ENCODE results near the gene OR1J2. TPM values are rescaled to one million over a fixed set of nuclear protein-coding genes. Genes with fewer than 3 reads are reported as not detected.

The OR1J2 gene
- total and polyA plus RNA-seq, 2 of the 8 experiments (the other 6 are each of a cell fraction or from before 2014, with no cell fraction given): not detected

DNA sequence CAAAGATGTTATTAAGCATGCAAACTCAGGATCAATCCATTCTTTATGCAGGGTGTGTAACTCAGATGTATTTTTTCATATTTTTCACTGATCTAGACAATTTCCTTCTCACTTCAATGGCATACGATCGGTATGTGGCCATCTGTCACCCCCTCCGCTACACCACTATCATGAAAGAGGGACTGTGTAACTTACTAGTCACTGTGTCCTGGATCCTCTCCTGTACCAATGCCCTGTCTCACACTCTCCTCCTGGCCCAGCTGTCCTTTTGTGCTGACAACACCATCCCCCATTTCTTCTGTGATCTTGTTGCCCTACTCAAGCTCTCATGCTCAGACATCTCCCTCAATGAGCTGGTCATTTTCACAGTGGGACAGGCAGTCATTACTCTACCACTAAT, 8.8 kb downstream of the OR1J2 start:
- FAIRE-seq: no peak
- no peak for TF ChIP-seq SIN3A (conservative IDR thresholded peaks at IDR 0.05 in 1 of 2, IDR thresholded peaks at IDR 0.05 in 1 of 2; ENCODE audit: low read depth in 1 of 2, low read length in 2 of 2)
- TF ChIP-seq, protein P1, sequence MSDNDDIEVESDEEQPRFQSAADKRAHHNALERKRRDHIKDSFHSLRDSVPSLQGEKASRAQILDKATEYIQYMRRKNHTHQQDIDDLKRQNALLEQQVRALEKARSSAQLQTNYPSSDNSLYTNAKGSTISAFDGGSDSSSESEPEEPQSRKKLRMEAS (IDR thresholded peaks at IDR 0.05): no peak
- TF ChIP-seq JUND (IDR thresholded peaks at IDR 0.05; ENCODE audit: low read length): no peak
- TF ChIP-seq EP300 (IDR thresholded peaks at IDR 0.05; ENCODE audit: borderline replicate concordance in 1 of 2, low read depth in 2 of 2, low read length in 2 of 2): no peak
- no peak for TF ChIP-seq NANOG (IDR thresholded peaks at IDR 0.05; ENCODE audit: insufficient read depth, low read depth, low read length, poor library complexity, severe bottlenecking)
- no peak for TF ChIP-seq CEBPB (IDR thresholded peaks at IDR 0.05; ENCODE audit: low read depth, low read length)
- TF ChIP-seq, protein P2, sequence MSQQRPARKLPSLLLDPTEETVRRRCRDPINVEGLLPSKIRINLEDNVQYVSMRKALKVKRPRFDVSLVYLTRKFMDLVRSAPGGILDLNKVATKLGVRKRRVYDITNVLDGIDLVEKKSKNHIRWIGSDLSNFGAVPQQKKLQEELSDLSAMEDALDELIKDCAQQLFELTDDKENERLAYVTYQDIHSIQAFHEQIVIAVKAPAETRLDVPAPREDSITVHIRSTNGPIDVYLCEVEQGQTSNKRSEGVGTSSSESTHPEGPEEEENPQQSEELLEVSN (IDR thresholded peaks at IDR 0.05): no peak
- TF ChIP-seq YY1 (IDR thresholded peaks at IDR 0.05; ENCODE audit: low read depth, low read length): no peak
- no peak for TF ChIP-seq SAP30 (IDR thresholded peaks at IDR 0.05; ENCODE audit: insufficient read depth, insufficient replicate concordance, low read length)
- TF ChIP-seq SP4 (IDR thresholded peaks at IDR 0.05; ENCODE audit: low read length): no peak

More for the DNA sequence above, 8.8 kb downstream of the OR1J2 start:
- Histone ChIP-seq H4K5ac (ENCODE audit: insufficient read length, low read depth, low read length) (no peak overlapping the region), H4K8ac (ENCODE audit: extremely low read depth, insufficient read depth, low read length) (no peak overlapping the region), H3K14ac (ENCODE audit: insufficient read length) (no peak overlapping the region), H4K20me1 (replicated peaks in 1 of 2; ENCODE audit: control insufficient read depth in 1 of 2, insufficient read depth in 2 of 2, low read length in 2 of 2) (no peaks in the 10 kb centered on the region), H3K27me3 (replicated peaks in 1 of 4; ENCODE audit: control insufficient read depth in 3 of 4, extremely low read depth in 1 of 4, insufficient read depth in 3 of 4, low read length in 3 of 4) (no peaks in the 10 kb centered on the region), H3K27ac (ENCODE audit: low read depth, low read length) (no peak overlapping the region), H2BK20ac (ENCODE audit: low read length) (no peak overlapping the region), H3K18ac (ENCODE audit: extremely low read depth, low read length) (no peak overlapping the region), H3K36me3 (ENCODE audit: control insufficient read depth in 2 of 4, insufficient read depth in 4 of 4, low read length in 3 of 4) (no peaks in the 10 kb centered on the region; a peak in 2 of 8 replicates), H2BK12ac (ENCODE audit: low read depth, low read length) (no peak overlapping the region), H2BK5ac (ENCODE audit: low read depth, low read length) (no peak overlapping the region), H3K56ac (replicated peaks; ENCODE audit: insufficient read length, low read depth, low read length) (no peak overlapping the region), H3K79me2 (ENCODE audit: control insufficient read depth in 1 of 2, insufficient read depth in 2 of 2, low read length in 2 of 2) (no peaks in the 10 kb centered on the region), H3K79me1 (ENCODE audit: low read depth, low read length) (no peaks in the 10 kb centered on the region), H2AFZ (ENCODE audit: low read length) (no peak overlapping the region), H4K91ac (replicated peaks; ENCODE audit: insufficient read length, low read length) (no peak overlapping the region), H3K23ac (ENCODE audit: insufficient read length) (no peak overlapping the region), H2BK120ac (replicated peaks; ENCODE audit: low read depth, low read length) (no peak overlapping the region), H2BK15ac (ENCODE audit: low read length) (no peak overlapping the region), H3K4me3 (ENCODE audit: extremely low read depth in 1 of 4, insufficient read depth in 2 of 4, low read depth in 3 of 4, low read length in 4 of 4) (no peak overlapping the region), H3K4ac (replicated peaks; ENCODE audit: insufficient read length, low read depth, low read length) (no peak overlapping the region), H3K9ac (replicated peaks in 1 of 4; ENCODE audit: extremely low read depth in 1 of 4, low read depth in 3 of 4, low read length in 3 of 4) (no peak overlapping the region), H2AK5ac (ENCODE audit: low read depth, low read length) (no peak overlapping the region), H3K4me1 (replicated peaks in 1 of 4; ENCODE audit: control insufficient read depth in 3 of 4, insufficient read depth in 4 of 4, low read length in 3 of 4) (no peaks in the 10 kb centered on the region), H3K4me2 (ENCODE audit: insufficient read depth in 1 of 2, low read depth in 2 of 2, low read length in 2 of 2) (no peak overlapping the region), H3K23me2 (ENCODE audit: low read depth, low read length) (no peaks in the 10 kb centered on the region; the same call in 1 of the 2 replicates), H3K9me3 (ENCODE audit: insufficient read depth in 2 of 2, low read depth in 1 of 2, low read length in 1 of 2) (peaks cover 65 to 83% of the 10 kb centered on the region in 2 experiments)
- POLR2A ChIA-PET (ENCODE audit: partially characterized antibody): no interaction called here
- no peak for DNase-seq (ENCODE audit: low read depth in 1 of 2, low spot score in 2 of 2)
- WGBS, 2 experiments (ENCODE audit: extremely low coverage in 1 of 2, insufficient coverage in 1 of 2, insufficient read length in 1 of 2, insufficient replicate concordance in 2 of 2, low coverage in 1 of 2, low lambda C conversion rate in 2 of 2, missing lambda C conversion rate in 1 of 2): 79% methylated on average over 3 of the region's 3 CpGs; no CpG with 5 or more reads in 1 of the 2 experiments
- CTCF ChIA-PET (ENCODE audit: partially characterized antibody): no interaction called here

All from H1 (cell line).